IPS-18c (cell line): ENCODE measurements around the gene GPX8.
A peak's percentile ranks its signal among the peaks of the same experiment; 100 is the strongest.

Source experiments
- H3K4me3 ChIP-seq: 2 replicates; pipeline ENCODE4 v1.7.0; 2013; ENCODE audit warnings: low read depth, mild to moderate bottlenecking, low read length, moderate library complexity; ENCODE audit not compliant: insufficient read depth
- H3K9me3 ChIP-seq: one replicate; pipeline ENCODE4 v1.6.1; 2013; ENCODE audit warnings: mild to moderate bottlenecking, low read length, moderate library complexity; ENCODE audit not compliant: control insufficient read depth, insufficient read depth

Gene GPX8

DNA sequence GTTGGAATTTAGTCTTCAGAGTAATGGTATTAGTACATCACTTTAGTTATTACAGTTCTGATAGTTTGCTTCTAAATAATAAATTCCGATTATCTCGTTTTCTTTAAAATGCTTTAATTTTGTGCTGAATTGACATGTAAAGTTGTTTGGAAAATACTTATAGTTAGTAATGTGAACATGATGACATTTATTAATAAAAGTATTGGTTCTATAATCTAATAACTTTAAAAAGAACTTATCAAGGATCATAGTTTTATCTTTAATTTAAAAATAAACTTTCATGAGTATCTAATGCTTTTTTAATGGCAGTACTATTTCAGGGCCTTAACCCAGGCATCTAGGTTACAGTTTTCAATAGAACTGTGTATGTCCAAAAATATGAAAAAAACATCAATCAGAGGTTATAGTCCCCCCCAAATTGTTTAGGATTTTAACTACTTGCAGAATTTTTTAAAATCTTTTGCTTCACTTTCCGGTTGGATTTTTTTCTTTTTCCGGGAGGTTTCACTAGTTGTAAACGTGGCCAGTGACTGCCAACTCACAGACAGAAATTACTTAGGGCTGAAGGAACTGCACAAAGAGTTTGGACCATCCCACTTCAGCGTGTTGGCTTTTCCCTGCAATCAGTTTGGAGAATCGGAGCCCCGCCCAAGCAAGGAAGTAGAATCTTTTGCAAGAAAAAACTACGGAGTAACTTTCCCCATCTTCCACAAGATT is 680 bp downstream of the GPX8 start:
- Histone ChIP-seq H3K9me3 (no peaks in the 10 kb centered on the region), H3K4me3 (peak overlapping the region; percentile 15)

DNA sequence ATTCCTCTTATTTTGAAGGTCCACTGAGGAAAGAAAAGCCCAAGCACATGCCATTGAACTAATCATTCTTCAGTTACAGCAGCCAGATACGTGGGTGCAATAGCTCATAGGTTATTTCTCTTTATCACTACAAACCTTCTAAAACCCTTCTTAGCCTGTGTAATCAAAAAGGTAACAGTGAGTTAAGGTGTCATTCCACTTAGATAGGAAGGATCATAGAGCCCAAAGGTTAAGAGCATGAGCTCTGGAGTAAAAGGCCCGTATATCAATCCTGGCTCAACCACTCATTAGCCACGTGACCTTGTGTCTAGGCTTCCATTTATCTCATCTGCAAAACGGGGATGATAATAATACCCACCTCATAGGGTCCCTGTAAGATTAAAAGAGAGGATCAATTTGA is 2.7 kb downstream of the GPX8 start:
- Histone ChIP-seq H3K4me3 (no peak overlapping the region), H3K9me3 (no peaks in the 10 kb centered on the region)

DNA sequence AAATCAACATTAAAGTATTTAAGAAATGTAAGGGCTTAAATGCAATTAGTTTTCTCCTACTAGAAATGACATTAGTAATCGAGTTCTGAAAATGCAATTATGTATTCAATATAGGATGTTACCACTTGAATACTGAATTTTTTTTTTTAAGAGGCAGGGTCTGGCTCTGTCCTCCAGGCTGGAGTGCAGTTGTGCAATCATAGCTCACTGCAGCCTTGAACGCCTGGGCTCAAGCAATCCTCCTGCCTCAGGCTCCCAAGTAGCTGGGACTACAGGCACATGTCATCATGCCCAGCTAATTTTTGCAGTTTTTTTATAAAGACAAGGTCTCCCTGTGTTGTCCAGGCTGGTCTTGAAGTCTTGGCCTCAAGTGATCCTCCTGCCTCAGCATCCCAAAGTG is 11.5 kb downstream of the GPX8 start:
- Histone ChIP-seq H3K4me3 (no peak overlapping the region), H3K9me3 (no peaks in the 10 kb centered on the region)

DNA sequence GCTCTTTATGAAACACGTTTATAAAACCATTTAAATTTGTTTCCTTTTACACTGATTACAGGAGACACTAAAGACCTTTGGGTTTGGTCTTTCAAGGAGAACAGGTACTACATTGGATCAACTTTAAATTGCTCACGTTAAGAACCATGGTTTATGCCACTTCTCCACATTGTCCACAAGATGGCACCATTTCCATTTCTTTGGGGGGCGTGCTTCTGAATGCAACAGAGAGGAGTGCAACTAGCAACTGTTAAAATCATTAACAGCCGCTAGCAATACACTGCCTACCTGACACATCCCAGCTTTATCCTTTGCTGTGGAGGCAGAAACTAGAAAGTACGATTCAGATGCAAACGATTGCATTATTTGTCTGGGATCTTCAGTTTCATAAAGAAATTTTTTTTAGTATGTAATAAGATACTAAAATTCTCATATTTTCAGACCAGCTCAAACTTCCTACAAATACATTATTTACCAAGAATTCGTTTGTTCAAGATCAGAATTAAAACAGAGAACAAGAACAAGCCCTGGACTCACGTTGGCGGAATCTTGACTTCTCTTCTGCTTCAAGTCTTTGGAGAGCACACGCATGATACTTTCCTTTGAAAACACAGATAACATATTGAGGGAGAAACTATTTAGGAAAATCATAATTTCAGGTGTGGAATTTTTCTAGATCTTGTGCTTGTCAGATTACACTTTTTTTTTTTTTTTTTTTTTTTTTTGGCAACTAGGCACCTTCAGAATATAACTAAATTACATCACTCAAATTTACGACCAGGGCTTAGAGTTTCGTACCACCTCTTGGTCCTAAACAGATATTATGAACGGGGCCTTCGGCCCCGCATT is 12.3 kb downstream of the GPX8 start:
- H3K9me3 ChIP-seq = no peaks in the 10 kb centered on the region
- no peak overlapping the region; the same call in 1 of the 2 replicates for H3K4me3 ChIP-seq

DNA sequence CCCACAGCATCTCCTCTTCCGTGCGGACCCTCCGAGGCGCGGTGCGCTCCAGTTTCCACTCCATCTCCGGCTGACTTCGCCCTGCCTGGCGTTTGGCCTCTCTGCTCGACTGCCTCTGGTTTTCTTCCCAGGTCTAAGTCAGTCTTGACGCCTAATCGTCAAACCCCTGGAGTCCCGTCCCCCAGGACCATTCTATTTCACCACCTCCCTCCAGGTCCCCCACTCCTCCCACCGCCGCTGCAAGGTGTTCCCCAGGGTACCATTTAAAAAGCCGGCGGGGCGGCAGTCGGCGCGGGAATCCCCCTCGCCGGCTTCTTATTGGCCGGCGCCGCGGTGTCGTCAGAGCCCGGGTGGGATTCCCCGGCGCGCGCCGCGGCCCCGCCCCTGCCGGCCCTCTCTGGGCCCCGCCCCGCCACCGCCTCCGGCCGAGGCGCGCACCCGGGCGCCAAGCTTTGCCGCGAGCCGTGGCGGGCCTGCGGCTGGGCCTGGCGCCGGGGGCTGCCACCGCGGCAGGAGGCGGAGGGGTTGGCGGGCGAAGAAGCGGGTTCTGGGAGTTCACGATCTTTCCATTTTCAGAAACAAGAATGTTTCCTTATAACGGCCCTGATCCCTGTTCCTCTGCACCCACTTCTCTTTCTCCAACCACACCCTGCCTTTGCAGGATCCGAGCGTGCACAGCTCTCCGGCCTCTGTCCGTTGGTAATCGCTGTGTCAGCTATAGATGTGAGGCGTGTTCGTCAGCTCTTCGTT is 13.1 kb downstream of the GPX8 start, which contains the start of gene CDC20B:
Gene CDC20B (minus strand): TSS at position 241 of the 750 bp plus-strand sequence. CDS start 177 bp downstream, at position 64.
- peak within 1 kb of the TSS; percentile 34 for H3K4me3 ChIP-seq
- H3K9me3 ChIP-seq = no peaks in the 10 kb centered on the region

DNA sequence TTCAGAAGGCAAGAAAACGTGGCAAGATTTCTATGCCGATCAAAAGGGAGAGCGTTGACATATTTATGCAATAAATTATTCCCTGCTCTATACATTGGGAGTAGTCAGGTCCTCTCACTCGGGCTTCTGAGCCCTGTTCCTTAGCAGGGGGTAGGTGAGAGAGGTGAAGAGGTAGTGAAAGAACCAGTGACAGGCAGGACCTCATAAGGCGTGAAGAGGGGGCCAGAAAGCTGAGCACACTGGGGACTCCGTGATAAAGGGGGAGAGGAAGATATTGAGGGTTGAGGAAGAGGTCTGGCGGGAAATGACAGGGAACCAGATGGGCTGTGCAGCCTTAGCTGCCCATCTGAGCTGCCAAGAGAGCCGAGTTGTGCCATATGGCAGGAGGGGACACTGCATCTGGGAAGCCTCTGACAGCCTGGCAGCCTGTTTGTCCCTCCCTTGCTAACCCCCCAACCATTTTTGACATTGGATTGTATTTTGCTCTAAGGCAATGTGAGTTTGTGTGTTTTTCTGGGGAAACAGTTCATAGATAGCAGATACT is 13.8 kb downstream of the GPX8 start:
- Histone ChIP-seq H3K4me3 (peak overlapping the region; percentile 34), H3K9me3 (no peaks in the 10 kb centered on the region)

DNA sequence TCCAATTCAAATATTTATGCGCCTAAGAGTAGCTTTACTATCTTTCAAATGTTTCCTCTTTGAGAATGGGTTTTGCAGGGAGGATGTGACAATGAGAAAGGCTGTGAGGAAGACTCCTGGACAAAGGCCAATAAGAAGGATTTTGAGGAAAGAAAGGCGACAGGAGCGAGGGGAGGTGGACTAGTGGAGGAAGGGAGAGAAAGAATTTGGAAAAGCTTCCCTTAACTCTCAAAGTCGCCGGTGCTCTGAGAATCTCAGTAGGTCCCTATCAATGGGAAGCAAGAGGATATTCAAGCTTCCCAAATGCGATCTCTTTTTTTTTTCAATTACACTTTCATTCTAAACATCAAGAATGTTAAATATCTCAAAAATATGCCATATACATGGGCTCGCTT is 15.8 kb downstream of the GPX8 start:
- Histone ChIP-seq H3K9me3 (no peaks in the 10 kb centered on the region), H3K4me3 (peak overlapping the region; percentile 37; the same call in 1 of the 2 replicates)

DNA sequence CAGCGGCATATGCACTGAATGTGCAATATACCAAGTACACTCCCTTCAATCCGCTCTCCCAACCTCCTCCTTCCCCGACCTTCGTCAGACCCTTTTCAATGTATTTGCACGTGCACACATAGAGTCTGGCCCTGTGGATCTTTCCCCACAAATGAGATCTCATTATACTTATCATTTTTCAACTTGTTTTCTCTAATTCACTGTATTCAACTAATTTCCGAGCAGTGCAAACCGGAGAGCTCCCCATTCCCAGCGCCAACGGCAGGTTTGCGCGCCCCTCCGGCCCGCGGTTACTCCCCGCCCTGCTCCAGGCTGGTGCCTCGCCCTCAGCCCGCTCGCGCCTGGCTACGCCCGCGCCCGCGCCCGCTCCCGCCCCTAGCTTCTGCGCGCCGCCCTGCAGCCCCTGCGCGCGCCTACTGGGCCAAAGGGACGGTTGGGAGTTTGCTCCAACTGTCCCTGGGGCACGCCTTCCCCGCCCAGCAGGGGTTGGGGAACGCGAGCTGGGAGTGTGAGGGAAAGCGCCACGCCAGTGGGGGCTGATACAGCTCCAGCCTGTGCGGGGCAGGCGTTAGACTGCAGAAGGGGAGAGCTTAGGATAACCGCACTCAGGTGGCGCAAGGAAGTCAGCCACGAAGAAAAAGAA is 16.3 kb downstream of the GPX8 start:
- H3K9me3 ChIP-seq = no peaks in the 10 kb centered on the region
- H3K4me3 ChIP-seq = peak overlapping the region; percentile 37; the same call in 1 of the 2 replicates

DNA sequence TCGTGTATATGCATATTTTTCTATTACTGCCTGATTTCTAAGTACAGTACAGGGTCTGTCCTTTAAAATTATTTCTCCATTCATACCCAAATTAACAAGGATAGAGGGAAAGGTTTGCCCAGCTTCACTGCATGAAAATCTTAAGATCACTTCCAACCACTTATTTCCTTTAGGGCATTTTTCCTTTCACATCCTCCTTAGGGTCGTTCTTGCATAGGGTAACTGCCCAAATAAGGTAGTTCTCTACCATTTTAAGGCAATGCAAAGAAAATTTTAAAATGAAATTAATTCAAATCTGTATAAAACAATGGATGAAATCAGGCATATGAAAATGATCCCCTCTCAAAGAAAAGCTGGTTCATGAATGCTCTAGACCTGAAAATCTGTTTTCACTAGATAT is 17.1 kb downstream of the GPX8 start:
- Histone ChIP-seq H3K4me3 (no peak overlapping the region), H3K9me3 (no peaks in the 10 kb centered on the region)

DNA sequence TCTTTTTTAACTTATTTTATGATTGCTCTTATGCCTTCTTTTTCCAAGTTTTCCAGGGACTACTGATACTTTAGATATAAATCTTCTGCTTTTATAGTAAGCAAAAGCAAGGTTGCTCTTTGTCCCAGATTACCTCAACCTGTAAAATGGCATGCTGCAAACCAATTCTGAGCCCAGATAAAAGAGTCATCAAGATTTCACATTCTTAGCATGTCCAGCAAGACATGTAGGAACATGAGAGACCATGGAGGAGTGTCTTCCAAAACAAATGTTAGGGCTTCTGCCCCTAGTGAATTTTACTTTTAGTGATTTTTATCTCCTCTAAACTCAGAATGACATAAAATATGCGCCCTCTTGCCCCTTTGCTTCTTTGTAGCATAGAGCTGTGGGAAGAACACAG is 20.0 kb downstream of the GPX8 start:
- H3K9me3 ChIP-seq = no peaks in the 10 kb centered on the region
- no peak overlapping the region for H3K4me3 ChIP-seq

DNA sequence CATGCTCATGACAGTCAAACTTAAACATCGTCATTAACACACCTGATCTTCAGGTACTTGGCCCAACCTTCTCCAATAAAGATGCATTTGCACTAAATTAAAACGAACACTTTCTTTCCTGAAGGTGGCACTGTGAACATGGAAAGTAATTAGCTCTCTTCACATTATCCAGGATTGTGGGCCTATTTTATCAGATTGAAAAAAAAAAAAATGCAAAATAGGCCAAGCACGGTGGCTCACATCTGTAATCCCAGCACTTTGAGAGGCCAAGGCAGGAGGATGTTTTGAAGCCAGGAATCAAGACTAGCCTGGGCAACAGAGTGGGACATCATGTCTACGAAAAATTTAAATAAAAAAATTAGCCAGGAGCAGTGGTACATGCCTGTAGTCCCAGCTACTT is 27.4 kb downstream of the GPX8 start:
- Histone ChIP-seq H3K4me3 (no peak overlapping the region), H3K9me3 (no peaks in the 10 kb centered on the region)

DNA sequence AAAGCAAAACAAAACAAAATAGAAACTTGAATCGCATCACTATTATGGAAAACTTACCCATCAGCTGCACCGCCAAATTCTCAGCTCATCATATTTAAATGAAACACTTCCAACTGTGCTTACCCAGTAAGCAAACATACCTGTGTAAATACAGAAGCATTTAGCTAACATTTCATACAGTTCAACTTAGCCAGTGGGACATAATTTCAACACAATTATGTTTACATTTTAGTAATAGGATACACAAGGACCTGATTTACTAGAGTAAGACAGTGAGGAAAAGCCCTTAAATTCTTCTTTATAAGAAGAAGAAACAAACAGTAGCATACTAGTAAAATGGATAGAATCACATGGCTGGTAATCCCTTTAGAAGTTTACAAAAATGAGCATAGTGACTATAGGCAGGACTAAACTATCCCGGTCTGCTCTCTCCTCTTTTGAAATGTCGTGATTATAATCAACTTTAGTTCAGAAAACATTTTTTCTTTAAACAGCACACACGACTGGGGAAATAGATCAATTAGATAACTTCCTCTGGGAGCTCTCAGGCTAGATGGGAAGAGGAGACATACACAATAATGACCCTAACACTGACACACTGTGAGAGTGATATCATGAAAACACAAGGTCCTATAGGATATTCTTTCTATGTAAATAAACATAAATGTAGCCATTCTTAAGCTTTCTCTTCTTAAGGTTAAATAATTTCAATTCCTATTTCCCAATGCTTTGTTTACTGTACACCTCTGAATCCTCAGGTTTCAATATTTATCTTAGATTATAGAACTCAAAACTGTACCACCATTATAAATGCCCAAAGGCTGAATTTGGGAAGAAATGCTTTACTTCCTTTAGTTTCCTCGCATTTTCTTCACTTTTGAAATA is 28.9 kb downstream of the GPX8 start:
- H3K9me3 ChIP-seq = no peaks in the 10 kb centered on the region
- H3K4me3 ChIP-seq = no peak overlapping the region

DNA sequence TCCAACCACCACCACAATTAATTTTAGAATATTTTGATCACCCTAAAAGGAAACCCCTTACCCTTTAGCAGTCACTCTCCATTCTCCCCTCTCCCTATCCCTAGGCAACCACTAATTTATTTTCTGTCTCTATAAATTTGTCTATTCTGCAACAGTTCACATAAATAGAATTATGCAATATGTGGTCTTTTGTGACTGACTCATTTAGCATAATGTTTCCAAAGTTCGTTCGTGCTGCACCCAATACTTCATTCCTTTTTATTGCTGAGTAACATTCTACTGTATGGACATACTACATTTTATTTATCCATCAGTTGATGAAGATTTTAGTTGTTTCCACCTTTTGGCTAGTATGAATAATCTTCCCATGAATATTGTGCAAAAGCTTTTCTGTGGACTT is 31.2 kb downstream of the GPX8 start:
- Histone ChIP-seq H3K9me3 (no peaks in the 10 kb centered on the region), H3K4me3 (no peak overlapping the region)

DNA sequence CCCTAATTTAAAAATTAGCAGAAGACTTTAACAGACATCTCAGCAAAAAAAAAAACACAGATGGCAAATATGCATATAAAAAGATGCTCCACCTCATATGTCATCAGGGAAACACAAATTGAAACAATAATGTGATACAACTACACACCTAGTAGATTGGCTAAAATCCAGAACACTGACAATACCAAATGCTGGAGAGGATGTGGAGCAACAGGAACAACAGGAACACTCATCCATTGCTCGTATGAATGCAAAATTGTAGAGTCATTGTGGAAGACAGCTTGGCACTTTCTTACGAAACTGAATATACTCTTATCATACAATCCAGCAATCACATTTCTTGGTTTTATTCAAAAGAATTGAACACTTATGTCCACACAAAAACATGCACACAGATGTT is 45.0 kb downstream of the GPX8 start:
- Histone ChIP-seq H3K9me3 (no peaks in the 10 kb centered on the region), H3K4me3 (no peak overlapping the region)

DNA sequence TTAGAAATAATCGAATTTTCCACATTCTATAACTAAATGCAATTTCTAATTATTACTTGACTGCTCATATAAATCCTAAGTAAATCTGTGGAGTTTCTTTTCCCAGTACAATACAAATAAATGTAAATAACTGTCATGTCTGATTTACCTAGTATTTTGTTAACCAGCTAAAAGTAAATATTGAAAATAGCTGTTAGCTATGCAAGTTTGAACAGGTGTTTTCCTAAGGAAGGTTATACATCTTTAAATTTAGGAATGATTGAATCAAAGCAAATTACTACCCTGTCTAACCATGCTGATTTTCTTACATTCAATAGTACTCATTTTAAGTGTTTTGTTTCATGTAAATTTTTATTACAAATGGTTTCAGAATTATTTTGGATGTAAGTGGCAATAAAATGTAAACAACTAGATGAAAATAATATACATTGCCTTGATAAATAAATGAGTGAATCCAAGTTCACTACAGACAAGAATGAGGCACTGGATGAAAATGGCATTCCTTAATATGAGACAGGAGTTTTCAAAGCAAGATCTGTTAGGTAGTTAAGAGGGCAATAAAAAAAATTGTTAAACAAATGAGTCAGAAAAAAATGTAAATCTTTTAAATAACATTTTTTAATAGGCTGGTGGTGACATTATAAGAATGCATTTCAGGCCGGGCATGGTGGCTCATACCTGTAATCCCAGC is 51.4 kb downstream of the GPX8 start:
- H3K9me3 ChIP-seq = no peaks in the 10 kb centered on the region

More for the DNA sequence above, 51.4 kb downstream of the GPX8 start:
- H3K4me3 ChIP-seq = no peak overlapping the region
